Urothelium cell line (cell line): ENCODE data around the gene TEX50.
"Not testable (repeated sequence)": the region's sequence is repeated elsewhere in the genome, so short reads cannot be mapped to it uniquely, and the experiment has no call there.

ENCODE experiments used
- DNase-seq: peaks from one replicate; pipeline ENCODE4 v3.0.0; 2011; ENCODE audit warnings: low spot score, mixed read lengths
- FAIRE-seq: peaks from 2 replicates; lab custom pipeline; 2011; peaks lifted over from hg19 to GRCh38; lab: Jason Lieb, UNC

Gene TEX50

GRCh38 chr1:173635116-173635515 is at the start of gene TEX50:
Gene TEX50 (plus strand): TSS chr1:173635338. CDS start chr1:173635522, 184 bp downstream.
- FAIRE-seq: no peak
- no peak for DNase-seq

- FAIRE-seq: no peak
- no peak for DNase-seq
Observed at GRCh38 chr1:173590557-173590956, 44.6 kb upstream of the TEX50 start.

- FAIRE-seq, DNase-seq: not testable (repeated sequence)
Observed at GRCh38 chr1:173591138-173591537, 44.0 kb upstream of the TEX50 start.

- FAIRE-seq (no peak), DNase-seq (no peak)
Observed at GRCh38 chr1:173596097-173596825, 38.9 kb upstream of the TEX50 start.

- DNase-seq: no peak
- FAIRE-seq: no peak
Observed at GRCh38 chr1:173601588-173601987, 33.5 kb upstream of the TEX50 start.

- FAIRE-seq: no peak
- no peak for DNase-seq
Observed at GRCh38 chr1:173603056-173603591, 32.0 kb upstream of the TEX50 start, which contains the start of gene SLC9C2. Gene SLC9C2 (minus strand): TSS chr1:173603072. CDS start chr1:173601776, 1,296 bp downstream.

GRCh38 chr1:173608503-173609216 is 26.5 kb upstream of the TEX50 start:
- FAIRE-seq (no peak), DNase-seq (no peak)

- DNase-seq, FAIRE-seq: not testable (repeated sequence)
Observed at GRCh38 chr1:173613086-173613485, 22.1 kb upstream of the TEX50 start.

- no peak for FAIRE-seq
- no peak for DNase-seq
Observed at GRCh38 chr1:173616859-173617258, 18.3 kb upstream of the TEX50 start.

- DNase-seq (no peak), FAIRE-seq (no peak)
Observed at GRCh38 chr1:173627269-173627668, 7.9 kb upstream of the TEX50 start.

- DNase-seq (no peak), FAIRE-seq (no peak)
Observed at GRCh38 chr1:173628888-173629287, 6.2 kb upstream of the TEX50 start.

- not testable (repeated sequence) for FAIRE-seq
Observed at GRCh38 chr1:173637236-173638042, 2.3 kb downstream of the TEX50 start.

GRCh38 chr1:173638043-173639021 is 3.2 kb downstream of the TEX50 start:
- no peak for DNase-seq
- no peak for FAIRE-seq

More at GRCh38 chr1:173637236-173638042, 2.3 kb downstream of the TEX50 start:
- peak; percentile 9 for DNase-seq

- no peak for DNase-seq
- no peak for FAIRE-seq
Observed at GRCh38 chr1:173639102-173639501, 4.0 kb downstream of the TEX50 start.

- FAIRE-seq, DNase-seq: not testable (repeated sequence)
Observed at GRCh38 chr1:173642450-173643139, 7.5 kb downstream of the TEX50 start.

GRCh38 chr1:173646656-173647055 is 11.5 kb downstream of the TEX50 start:
- FAIRE-seq: no peak

GRCh38 chr1:173648880-173649605 is 13.9 kb downstream of the TEX50 start:
- FAIRE-seq (no peak), DNase-seq (no peak)

More at GRCh38 chr1:173646656-173647055, 11.5 kb downstream of the TEX50 start:
- DNase-seq: no peak

- FAIRE-seq: no peak
- DNase-seq: no peak
Observed at GRCh38 chr1:173660306-173660705, 25.2 kb downstream of the TEX50 start.
